SK-N-MC (cell line): ENCODE results near the gene SDK2.

ENCODE experiments used
- EZH2 ChIP-seq: fragments of 200-600 bp; sonication (generic); IDR thresholded peaks from one replicate; pipeline ENCODE4 v1.6.1; 2017; ENCODE audit warnings: antibody characterized with exemption
- POLR2AphosphoS5 ChIP-seq: IDR thresholded peaks from 2 replicates; pipeline ENCODE4 v1.6.1; 2012; ENCODE audit warnings: mild to moderate bottlenecking, low read depth, low read length, borderline replicate concordance

GRCh38 chr17:73357318-73357717, 286.9 kb downstream of the SDK2 start:
- TF ChIP-seq POLR2AphosphoS5 (no peak), EZH2 (no peak)
